ENCODE data around the gene STX18. TPM values are rescaled to one million over a fixed set of nuclear protein-coding genes. Genes with fewer than 3 reads are reported as not detected.
"Not testable (repeated sequence)": the region's sequence is repeated elsewhere in the genome, so short reads cannot be mapped to it uniquely, and the experiment has no call there.

STX18 gene
- total RNA-seq, 1 experiment from 2014 or later: 37.8 TPM

DNA sequence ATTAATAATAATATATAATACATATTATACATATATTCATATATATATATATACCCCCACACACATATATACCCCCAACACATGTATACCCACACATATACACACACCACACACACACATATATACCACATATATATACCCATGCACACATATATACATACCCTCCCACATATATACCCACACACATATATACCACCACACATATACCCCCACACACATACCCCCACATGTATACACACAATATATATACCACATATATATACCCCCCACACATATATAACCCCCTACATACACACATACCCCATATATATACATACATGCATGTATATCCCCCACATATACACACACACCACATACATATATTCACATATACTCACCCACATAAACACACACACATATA, 103.0 kb downstream of the STX18 start:
- no peak for DNase-seq (ENCODE audit: low read depth)

DNA sequence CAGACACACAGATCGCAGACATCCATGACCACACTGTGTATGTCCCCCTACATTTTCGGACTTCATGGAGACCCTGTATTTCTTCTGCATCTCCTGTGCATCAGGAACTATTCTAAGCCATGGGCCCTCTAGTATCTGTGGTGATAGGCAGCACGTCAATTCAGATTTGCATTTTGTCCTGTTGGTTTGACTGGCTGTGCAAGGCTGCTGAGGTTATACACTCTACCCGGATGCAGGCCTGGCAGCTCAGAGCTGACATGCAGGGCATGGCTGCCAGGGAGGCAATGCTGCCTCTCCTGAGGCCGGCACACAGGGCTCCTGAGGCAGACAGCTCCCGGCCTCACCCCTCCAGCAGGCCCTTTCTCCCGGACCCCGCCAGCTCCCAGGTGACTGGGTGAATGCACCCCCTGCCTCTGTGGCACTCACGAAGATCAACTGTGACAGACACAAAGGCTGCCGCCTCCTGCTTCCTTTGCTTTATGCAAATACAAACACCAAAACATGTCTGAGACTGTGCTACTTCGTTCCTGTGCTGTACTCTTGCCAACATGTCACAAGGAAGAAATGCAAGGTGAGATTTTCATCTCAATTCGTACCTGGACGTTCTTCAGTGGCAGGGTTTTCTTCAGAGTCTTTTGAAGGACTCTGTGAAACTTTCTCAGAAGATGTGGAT, 103.9 kb downstream of the STX18 start:
- DNase-seq (ENCODE audit: low read depth): no peak

- no peak for DNase-seq (ENCODE audit: low read depth)
These were observed 105.5 kb downstream of the STX18 start for GRCh38 chr4:4436244-4436823.

GRCh38 chr4:4433941-4434340, 107.9 kb downstream of the STX18 start:
- DNase-seq (ENCODE audit: low read depth): no peak

- no peak for DNase-seq (ENCODE audit: low read depth)
These were observed 109.3 kb downstream of the STX18 start for GRCh38 chr4:4432341-4433125.

GRCh38 chr4:4430492-4431195, 111.2 kb downstream of the STX18 start:
- peak; percentile 77 for DNase-seq (ENCODE audit: low read depth)

DNA sequence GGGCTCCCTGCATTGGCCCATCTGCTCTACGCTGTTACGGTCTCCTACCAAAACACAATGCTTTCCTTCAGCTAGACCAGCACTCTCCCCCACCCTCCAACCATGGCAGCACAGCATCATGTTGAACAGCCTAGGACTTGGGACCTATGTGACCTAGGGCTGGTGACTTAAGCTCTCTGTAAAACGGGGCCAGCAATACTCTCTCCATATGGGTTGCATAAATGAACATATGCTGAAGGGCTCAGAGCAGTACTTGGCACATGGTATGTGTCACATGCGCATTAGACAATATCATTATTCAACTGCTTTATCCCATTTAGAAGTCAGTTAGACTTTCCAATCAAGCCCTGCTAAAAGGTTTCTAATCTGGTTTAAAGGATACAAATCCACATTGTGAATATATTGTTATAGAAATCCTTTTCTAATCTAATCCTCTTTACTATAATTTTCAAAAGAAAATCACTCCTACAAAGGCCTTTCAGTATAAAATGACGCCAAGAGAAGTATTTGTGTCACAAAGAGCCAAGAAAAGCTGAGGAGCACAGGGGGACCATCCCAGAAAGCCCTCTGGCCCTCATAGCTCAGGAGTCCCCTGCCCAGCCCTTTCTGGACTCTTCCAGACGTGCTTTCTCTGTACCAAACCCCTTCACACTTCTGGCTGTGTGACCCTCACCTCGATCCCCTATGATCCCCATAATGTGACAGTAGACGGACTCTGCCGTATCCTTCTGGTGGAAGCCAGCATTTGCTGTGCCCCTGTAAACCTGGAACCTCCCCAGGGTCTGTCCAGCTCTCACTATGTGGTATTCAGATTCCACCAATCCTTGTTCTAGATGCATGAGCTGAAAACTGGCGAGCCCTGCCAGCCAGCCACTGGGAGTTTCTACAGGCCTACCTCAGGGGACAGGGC, 112.6 kb downstream of the STX18 start:
- no peak for DNase-seq (ENCODE audit: low read depth)

DNA sequence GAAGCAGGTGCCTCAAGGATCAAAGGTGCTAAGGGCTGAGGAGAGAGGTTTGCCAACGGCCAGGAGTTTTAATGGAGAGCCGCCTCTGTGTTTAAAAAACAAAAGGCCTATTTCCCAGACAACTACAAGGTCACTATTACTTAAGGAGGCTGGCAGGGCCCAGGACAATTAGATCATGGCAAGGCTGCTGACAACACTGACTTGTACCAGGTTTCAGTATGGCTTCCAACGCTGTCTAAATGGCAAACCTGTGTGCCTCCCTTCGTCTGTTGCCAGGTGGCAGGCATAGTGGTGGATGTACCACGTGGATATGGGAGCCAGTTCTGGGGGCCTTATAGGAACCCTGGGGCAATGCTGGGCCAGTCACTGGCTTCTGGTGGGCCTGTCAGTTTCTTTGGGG, 114.0 kb downstream of the STX18 start:
- DNase-seq (ENCODE audit: low read depth): no peak

DNA sequence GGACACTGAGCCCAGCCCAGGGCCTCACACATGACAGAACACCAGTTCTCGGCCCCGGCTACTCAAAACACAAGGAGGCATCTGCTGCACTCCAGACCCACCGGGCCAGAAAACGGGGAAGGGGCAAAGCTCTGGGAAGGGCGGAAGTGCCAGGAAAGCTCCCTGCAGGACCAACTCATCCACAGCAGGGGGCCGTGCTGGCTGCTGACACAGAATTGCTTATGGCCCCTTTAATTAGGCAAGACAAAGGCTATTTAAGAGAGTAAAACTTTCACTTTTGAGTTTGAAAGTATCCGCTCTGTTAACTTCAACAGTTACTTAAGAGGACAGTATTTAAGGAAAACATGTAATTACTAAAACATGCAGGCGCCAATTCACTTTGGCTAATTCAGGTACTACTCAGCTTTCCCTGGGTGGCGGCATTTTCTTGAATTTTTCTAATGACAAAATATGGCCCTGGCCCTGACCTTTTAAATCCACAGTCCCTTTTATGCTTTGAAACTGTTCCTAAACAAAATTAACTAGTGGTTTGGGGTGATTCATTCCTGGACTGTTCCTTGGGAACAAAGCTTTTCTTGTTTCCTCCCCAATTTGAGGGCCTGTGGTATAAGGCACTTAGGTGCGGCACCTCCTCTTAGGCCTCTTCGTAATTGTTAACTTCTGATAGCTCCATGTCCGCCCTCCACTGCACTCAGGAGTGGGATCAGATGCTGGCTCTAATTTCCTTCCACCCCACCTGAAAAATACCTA, 114.6 kb downstream of the STX18 start:
- DNase-seq (ENCODE audit: low read depth): peak; percentile 60

DNA sequence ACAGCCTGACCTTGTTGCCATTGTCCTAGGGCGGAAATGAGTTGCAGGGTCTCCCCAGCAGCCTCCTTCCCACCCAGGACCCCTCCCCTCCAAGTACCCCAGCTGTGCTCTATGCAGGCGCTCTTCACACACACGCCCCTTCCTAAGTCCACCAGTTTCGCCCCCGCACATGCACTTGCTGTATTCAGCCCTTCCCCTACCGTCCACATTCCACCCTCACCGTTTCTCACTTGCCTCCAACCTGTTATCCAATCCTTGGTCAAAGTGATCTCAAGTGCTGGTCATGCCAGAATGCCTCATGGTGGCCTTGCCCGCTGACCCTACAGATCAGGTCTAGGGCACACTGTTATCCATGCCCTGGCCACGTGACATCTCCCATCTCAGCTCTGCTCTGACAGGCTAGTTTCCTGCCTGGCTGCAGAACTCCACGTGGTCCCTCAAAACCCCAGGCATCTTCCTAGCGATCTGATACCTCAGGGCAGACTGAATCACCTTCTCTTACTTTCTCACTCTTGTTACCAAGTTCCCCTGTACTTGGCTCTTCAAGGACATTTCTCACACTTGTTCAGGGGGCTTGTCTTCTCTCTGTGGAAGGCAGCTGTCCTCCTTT, 115.2 kb downstream of the STX18 start:
- peak; percentile 12 for DNase-seq (ENCODE audit: low read depth)

GRCh38 chr4:4425696-4426095, 116.2 kb downstream of the STX18 start:
- no peak for DNase-seq (ENCODE audit: low read depth)

- no peak for DNase-seq (ENCODE audit: low read depth)
These were observed 116.6 kb downstream of the STX18 start for GRCh38 chr4:4425119-4425690.

- DNase-seq (ENCODE audit: low read depth): no peak
These were observed 117.2 kb downstream of the STX18 start for GRCh38 chr4:4424499-4425115.

- DNase-seq (ENCODE audit: low read depth): no peak
These were observed 117.9 kb downstream of the STX18 start for GRCh38 chr4:4423706-4424498.

- DNase-seq (ENCODE audit: low read depth): no peak
These were observed 118.9 kb downstream of the STX18 start for GRCh38 chr4:4422856-4423499.

DNA sequence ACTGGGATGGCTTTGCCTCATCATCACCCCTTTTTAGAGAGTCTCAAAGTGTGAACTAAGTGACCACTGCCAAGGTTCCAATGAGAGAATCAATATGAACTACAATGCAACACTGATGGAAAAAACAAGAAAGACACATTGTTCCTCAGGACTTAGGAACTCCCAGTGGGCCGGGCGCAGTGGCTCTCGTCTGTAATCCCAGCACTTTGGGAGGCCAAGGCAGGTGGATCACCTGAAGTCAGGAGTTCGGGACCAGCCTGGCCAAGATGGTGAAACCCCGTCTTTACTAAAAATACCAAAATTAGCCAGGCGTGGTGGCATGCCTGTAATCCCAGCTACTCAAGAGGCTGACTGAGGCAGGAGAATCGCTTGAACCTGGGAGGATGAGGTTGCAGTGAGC, 119.7 kb downstream of the STX18 start:
- not testable (repeated sequence) for DNase-seq (ENCODE audit: low read depth)

GRCh38 chr4:4421356-4421755, 120.5 kb downstream of the STX18 start:
- DNase-seq (ENCODE audit: low read depth): no peak

DNA sequence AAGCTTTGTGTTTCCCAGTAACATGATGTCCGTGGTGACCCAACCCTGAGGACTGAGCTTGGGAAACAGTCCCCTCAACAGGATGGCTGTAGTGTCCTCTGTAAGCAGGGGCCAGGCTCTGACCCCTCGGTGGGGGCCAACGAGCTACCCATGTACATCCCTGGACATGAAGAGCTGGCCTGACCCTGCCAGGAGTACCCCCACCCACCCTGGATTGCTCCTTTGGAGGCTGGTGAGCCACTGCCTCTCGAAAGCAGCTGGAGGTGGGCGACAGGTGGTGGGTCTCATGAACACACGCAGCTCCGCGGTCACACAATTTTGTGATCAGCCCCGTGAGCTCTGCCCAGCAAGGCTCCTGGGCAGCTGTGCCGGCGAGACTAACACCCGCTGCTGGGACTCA, 121.4 kb downstream of the STX18 start:
- DNase-seq (ENCODE audit: low read depth): no peak
